OCI-LY7 (cell line): ENCODE data around the gene CCDC70. TPM values are rescaled to one million over a fixed set of nuclear protein-coding genes. Genes with fewer than 3 reads are reported as not detected.
"Not testable (repeated sequence)": the region's sequence is repeated elsewhere in the genome, so short reads cannot be mapped to it uniquely, and the experiment has no call there.

ENCODE experiments used
- BruUV-seq: library from RNA; stranded (reverse); fragments of 400-500 nt; replicated peaks from 2 replicates; lab custom pipeline; 2021; lab: Mats Ljungman, UMichigan
- CTCF ChIA-PET: fragments of 300-600 bp; sonication (Branson Sonifier 250); formaldehyde crosslinking; loops from one replicate; lab custom pipeline; 2022; ENCODE audit warnings: antibody characterized with exemption; ENCODE audit not compliant: unreplicated experiment; lab: Charles Lee
- POLR2A ChIA-PET: fragments of 300-600 bp; sonication (Branson Sonifier 250); formaldehyde crosslinking; loops from one replicate; lab custom pipeline; 2022; ENCODE audit warnings: antibody characterized with exemption; lab: Charles Lee
- DNase-seq: peaks from one replicate; pipeline ENCODE4 v3.0.0-alpha.2; 2015; ENCODE audit warnings: low spot score
- H2AFZ ChIP-seq: fragments of 200-600 bp; sonication (generic), shearing (Covaris generic); 2 replicates; pipeline ENCODE4 v1.6.1; 2014; ENCODE audit warnings: mild to moderate bottlenecking, antibody characterized with exemption, low read length, moderate library complexity
- H3K27ac ChIP-seq: fragments of 200-600 bp; sonication (generic); 2 replicates; pipeline ENCODE4 v1.5.1; 2014; ENCODE audit warnings: mixed run types, low read depth, mild to moderate bottlenecking, moderate library complexity, low read length, inconsistent platforms; ENCODE audit not compliant: poor library complexity, severe bottlenecking
- H3K36me3 ChIP-seq: fragments of 200-600 bp; sonication (generic); 2 replicates; pipeline ENCODE4 v1.6.1; 2014; ENCODE audit warnings: mild to moderate bottlenecking, antibody characterized with exemption, low read length, moderate library complexity, mixed read lengths; ENCODE audit not compliant: insufficient read depth
- H3K4me1 ChIP-seq: fragments of 200-600 bp; sonication (generic); 2 replicates; pipeline ENCODE4 v1.5.1; 2014; ENCODE audit warnings: mild to moderate bottlenecking, low read length; ENCODE audit not compliant: insufficient read depth, poor library complexity, severe bottlenecking
- H3K4me2 ChIP-seq: fragments of 200-600 bp; sonication (generic); 2 replicates; pipeline ENCODE4 v1.6.1; 2014; ENCODE audit warnings: mild to moderate bottlenecking, low read length
- H3K4me3 ChIP-seq: fragments of 200-600 bp; sonication (generic); 2 replicates; pipeline ENCODE4 v1.5.1; 2014; ENCODE audit warnings: mild to moderate bottlenecking, low read depth, low read length; ENCODE audit not compliant: poor library complexity, severe bottlenecking
- H3K79me2 ChIP-seq: fragments of 200-600 bp; sonication (generic); 2 replicates; pipeline ENCODE4 v1.6.1; 2016; ENCODE audit warnings: low read depth, mild to moderate bottlenecking, low read length, moderate library complexity, mixed read lengths; ENCODE audit not compliant: insufficient read depth
- H3K9me2 ChIP-seq: fragments of 200-600 bp; sonication (generic); 2 replicates; pipeline ENCODE4 v1.6.1; 2016; ENCODE audit warnings: mild to moderate bottlenecking, low read length, mixed read lengths; ENCODE audit not compliant: insufficient read depth
- H3K9me3 ChIP-seq: fragments of 200-600 bp; sonication (generic); 2 replicates; pipeline ENCODE4 v1.6.1; 2014; ENCODE audit warnings: mild to moderate bottlenecking, mixed run types, low read length, mixed read lengths
- H4K20me1 ChIP-seq: fragments of 200-600 bp; sonication (generic); 2 replicates; pipeline ENCODE4 v1.6.1; 2014; ENCODE audit warnings: mild to moderate bottlenecking, antibody characterized with exemption, low read length, moderate library complexity, mixed read lengths; ENCODE audit not compliant: insufficient read depth
- EZH2phosphoT487 ChIP-seq: fragments of 200-600 bp; sonication (generic); IDR thresholded peaks from 2 replicates; pipeline ENCODE4 v1.6.1; 2018; ENCODE audit warnings: low read depth, borderline replicate concordance, mild to moderate bottlenecking, mixed run types, antibody characterized with exemption, low read length, moderate library complexity, mixed read lengths
- intact Hi-C: fragments of 100-400 bp; cut with micrococcal nuclease; formaldehyde crosslinking; loops from one replicate; pipeline ENCODE4 v1.10.0; 2022; ENCODE audit not compliant: unreplicated experiment
- total RNA-seq, 2 experiments: library from RNA; depleted of rRNA in 1 of 2; stranded (reverse); fragments of >200 nt in 1 of 2; shearing (Covaris generic) in 1 of 2; gene quantifications; 2 replicates each; pipeline ENCODE4 v1.2.3, GENCODE V29; 2014 to 2022
- TF ChIP-seq, protein P1 (sequence below): fragments of 200-600 bp; sonication (generic); conservative IDR thresholded peaks from 2 replicates; pipeline ENCODE4 v1.5.1; 2014; ENCODE audit warnings: mild to moderate bottlenecking, antibody characterized with exemption, low read length, moderate library complexity, mixed read lengths

Gene CCDC70
- total RNA-seq, 2 experiments from 2014 or later = not detected

DNA sequence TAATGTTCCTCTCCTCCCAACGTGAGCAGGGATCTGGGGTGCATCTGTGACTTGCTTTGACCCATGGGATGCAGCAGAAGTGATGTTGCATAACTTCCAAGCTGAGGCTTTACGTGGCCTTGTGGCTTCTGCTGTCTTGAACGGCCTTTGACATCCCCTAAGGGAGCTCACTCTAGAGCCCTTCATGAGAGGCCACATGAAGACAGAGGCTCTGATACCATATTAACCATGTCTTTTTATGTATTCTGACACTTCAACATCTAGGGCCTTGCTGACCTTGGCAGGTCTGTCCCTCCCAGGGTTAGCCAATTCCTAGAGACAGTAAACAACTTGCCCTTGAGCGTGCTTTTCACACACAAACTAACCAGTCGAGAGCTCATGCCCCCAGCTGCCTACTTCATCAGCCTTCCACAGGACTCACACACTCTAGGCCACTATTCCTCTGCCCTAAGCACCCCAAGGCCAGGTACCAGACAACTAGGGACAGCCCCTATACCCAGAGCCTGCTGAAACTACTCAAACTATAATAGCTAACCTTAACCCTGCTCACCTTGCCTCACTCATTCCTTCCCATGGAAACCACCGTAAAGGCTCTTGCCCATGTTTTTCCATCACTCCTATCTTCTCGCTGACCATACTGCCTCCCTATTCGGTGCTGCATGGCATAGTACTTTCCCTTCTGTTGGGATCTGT lies 45.4 kb downstream of the CCDC70 start:
- H3K36me3 ChIP-seq = no peaks in the 10 kb centered on the region
- H3K79me2 ChIP-seq = no peaks in the 10 kb centered on the region
- H3K9me2 ChIP-seq = no peaks in the 10 kb centered on the region
- CTCF ChIA-PET = no interaction called here
- peaks cover 5% of the 10 kb centered on the region for H3K4me1 ChIP-seq
- TF ChIP-seq EZH2phosphoT487 = no peak
- TF ChIP-seq, protein P1, sequence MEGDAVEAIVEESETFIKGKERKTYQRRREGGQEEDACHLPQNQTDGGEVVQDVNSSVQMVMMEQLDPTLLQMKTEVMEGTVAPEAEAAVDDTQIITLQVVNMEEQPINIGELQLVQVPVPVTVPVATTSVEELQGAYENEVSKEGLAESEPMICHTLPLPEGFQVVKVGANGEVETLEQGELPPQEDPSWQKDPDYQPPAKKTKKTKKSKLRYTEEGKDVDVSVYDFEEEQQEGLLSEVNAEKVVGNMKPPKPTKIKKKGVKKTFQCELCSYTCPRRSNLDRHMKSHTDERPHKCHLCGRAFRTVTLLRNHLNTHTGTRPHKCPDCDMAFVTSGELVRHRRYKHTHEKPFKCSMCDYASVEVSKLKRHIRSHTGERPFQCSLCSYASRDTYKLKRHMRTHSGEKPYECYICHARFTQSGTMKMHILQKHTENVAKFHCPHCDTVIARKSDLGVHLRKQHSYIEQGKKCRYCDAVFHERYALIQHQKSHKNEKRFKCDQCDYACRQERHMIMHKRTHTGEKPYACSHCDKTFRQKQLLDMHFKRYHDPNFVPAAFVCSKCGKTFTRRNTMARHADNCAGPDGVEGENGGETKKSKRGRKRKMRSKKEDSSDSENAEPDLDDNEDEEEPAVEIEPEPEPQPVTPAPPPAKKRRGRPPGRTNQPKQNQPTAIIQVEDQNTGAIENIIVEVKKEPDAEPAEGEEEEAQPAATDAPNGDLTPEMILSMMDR = no peak
- POLR2A ChIA-PET = no interaction called here
- no peaks in the 10 kb centered on the region for H3K9me3 ChIP-seq
- intact Hi-C loops = no loop called here
- no peak for DNase-seq
- H2AFZ ChIP-seq = no peak overlapping the region
- H4K20me1 ChIP-seq = no peaks in the 10 kb centered on the region
- no peak overlapping the region for H3K4me2 ChIP-seq
- H3K27ac ChIP-seq = no peak overlapping the region
- no peak overlapping the region for H3K4me3 ChIP-seq
- BruUV-seq = no TSS peak

DNA sequence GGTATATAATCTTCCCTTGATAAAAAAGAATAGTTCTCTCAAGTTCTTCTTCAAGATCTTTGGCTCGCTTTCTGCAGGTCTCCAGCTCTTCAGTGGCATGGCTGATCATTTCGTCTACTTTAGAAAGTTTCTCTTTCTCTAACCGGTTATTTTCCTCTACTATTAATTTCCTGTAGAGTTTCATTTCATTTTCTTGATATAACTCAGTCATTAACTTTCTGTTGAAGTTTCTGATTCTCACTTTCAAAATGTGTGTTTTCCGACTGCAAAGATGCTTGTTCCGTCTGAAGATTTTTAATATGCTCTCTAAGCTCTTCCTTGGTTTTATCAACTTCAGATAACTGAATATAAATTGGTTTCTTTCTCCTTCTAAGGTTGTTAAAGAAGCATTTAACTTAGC lies 47.5 kb downstream of the CCDC70 start:
- H3K4me3 ChIP-seq, H3K79me2 ChIP-seq, H3K9me2 ChIP-seq, DNase-seq, H3K27ac ChIP-seq, BruUV-seq, H3K9me3 ChIP-seq, H3K4me2 ChIP-seq, POLR2A ChIA-PET, CTCF ChIA-PET, H2AFZ ChIP-seq, intact Hi-C loops, H3K36me3 ChIP-seq, H4K20me1 ChIP-seq: not testable (repeated sequence)
- peaks cover 26% of the 10 kb centered on the region for H3K4me1 ChIP-seq

DNA sequence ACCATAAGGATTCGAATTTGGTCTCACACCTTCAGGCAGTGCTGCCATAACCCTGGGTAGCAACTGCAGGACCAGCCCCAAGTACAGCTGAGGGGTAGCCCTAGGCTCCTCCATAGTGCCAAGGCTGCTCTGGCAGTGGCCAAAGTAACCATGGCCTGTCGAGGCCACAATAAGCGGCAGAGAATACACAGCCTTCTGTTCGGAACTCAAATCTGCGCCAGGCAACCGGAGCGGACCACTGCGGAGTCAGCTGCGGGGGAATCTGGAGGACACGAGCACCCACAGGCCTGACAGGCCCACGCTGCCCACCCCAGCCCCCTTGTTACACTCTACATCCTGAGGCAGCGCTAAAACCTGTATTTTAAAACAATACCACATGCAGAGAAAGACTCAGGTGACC lies 48.7 kb downstream of the CCDC70 start:
- no peak overlapping the region for H3K4me2 ChIP-seq
- no TSS peak for BruUV-seq
- no peaks in the 10 kb centered on the region for H4K20me1 ChIP-seq
- H3K9me2 ChIP-seq = no peaks in the 10 kb centered on the region
- intact Hi-C loops = no loop called here
- ChIA-PET POLR2A (interaction anchor here (1.4 kb wide), 1 partner anchor 9 kb away, joined by 3 read pairs; no protein-coding TSS in a partner anchor), CTCF (no interaction called here)
- TF ChIP-seq EZH2phosphoT487 = no peak
- TF ChIP-seq, protein P1 = no peak
- H3K79me2 ChIP-seq = no peaks in the 10 kb centered on the region
- no peak overlapping the region for H3K4me3 ChIP-seq
- H3K27ac ChIP-seq = no peak overlapping the region
- H3K9me3 ChIP-seq = no peaks in the 10 kb centered on the region
- H2AFZ ChIP-seq = no peak overlapping the region
- peaks cover 27% of the 10 kb centered on the region for H3K4me1 ChIP-seq
- DNase-seq = no peak
- no peaks in the 10 kb centered on the region for H3K36me3 ChIP-seq
